NCI-H2196 (cell line): ENCODE measurements around the gene RAB3GAP1.
"Not testable (repeated sequence)": the region's sequence is repeated elsewhere in the genome, so short reads cannot be mapped to it uniquely, and the experiment has no call there.

ENCODE experiments used
- DNase-seq: peaks from one replicate; lab custom pipeline; 2025; ENCODE audit not compliant: unreplicated experiment; lab: John Stamatoyannopoulos, UW

Gene RAB3GAP1

DNA sequence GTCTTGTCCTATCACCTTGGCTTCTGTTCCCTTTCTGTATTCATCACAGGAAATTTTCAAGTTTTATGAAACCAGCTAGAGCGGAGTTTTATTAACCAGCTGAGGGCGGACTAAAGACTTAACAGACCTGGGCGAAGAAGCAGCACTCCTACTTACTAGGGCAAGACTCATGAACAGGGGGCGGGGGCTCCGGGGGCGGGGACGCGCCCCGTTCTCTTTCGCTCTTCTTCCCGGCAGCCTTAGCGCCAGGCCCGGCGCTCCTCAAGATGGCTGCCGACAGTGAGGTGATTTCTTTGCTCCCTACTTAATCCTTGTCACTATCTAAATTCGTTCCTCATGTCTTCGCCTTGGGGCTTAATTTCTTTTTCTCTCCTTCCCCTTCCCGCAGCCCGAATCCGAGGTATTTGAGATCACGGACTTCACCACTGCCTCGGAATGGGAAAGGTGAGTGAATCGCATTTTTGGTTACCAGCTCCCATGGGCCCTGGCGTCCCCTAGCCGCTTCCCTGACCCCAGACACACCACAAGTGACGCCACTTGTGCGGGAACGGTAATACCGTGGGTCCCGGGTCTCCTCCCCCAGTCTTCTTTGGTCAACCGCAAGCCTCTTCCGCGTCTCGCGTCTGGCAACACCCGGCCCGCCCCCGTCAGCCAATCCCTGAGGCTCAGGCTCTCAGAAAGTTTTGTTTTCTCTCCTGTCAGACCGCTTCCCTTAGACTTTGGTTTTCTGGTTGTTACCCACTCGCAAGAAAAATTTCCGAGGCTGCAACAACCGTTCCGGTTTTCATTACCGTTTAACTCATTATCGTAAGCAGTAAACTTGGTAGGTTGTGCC, at the start of gene RAB3GAP1:
TSS of gene RAB3GAP1 (plus strand) at position 251 of the 835 bp plus-strand sequence. CDS start at position 267, 16 bp downstream.
- peak; percentile 76 for DNase-seq

DNA sequence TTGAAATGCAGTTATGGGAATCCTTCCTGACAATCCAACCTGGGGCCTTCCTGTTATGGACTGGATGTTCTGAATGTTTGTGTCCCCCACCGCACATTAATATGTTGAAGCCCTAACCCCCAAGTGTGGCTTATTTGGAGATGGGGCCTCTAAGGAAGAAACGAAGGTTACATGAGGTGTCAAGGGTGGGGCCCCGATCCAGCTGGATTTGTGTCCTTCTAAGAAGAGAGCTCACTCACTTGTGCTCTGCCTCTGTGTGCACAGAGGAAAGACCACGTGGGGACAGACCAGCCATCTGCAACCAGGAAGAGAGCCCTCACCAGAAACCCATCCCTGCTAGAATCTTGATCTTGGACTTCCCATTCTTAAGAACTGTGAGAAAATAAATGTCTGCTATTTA, 49.3 kb upstream of the RAB3GAP1 start:
- no peak for DNase-seq

DNA sequence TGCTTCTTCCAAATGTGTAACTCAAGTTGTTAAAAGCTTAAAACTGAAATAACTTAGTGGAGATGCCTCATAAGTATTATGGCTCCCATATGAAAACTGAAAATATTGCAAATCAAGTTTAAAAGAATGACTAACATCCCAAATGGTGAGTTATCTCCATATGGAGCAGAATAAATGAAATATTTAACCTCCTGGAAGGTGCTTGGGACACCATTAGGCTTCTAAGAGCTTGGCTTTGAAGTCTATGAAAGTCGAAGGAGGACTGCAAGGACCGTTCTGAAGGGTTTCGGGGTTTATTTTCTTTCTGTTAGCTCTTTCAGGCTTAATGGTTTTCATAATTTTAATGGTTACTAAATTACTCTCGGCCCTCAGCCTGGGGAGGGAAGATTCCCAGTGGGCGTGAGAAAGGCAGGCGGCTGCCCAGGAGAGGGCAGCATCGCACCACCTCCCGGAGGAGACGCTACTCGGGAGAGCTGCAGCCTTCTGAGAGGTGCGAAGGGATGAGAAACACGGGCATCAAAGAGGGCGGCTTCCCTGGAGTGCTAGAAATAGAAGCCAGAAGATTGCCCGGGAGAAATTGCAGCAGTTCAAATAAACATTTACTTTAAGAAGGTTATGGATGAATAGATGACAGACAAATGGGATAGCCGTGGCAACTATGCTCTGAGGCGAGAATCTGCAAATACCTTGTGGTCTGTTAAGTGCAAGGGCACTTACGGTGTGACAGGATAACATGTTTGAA, 47.9 kb upstream of the RAB3GAP1 start:
- DNase-seq, result peak; percentile 84

DNA sequence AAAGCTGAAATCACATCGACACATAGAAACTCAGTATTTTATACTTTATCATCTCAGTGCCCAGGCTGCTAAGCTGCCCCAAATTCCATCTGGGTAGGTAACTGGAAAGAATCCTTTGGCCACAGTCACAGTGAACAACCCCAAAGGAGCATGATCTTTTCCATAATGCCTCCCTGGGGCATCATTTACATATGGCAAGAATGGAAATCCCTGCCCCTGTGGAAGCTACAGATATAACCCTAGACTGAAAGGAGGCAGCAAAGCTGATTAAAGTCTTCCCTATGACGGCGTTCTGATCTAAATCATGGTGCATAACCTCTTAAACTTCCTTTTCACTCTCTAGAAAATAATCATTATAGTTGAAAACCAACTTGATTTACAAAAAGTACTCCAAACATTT, 46.3 kb upstream of the RAB3GAP1 start:
- no peak for DNase-seq

DNA sequence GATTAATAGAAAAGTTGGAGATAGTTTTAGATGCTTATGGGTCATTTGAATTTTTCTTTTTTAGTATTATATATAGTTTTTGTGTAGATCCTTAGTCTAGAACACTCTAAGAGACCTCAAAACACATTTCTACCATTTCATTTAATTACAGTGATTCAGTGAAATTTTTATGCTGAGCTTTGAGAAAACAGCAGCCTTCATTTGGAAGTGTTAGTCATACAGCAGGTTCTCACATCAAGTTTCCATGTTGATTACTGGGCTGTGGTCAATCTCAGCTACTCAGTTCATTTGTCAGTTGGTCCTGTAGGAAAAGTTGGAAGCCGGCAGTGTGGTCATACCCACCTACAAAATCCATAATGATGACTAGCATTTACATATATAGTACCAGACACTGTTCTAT, 42.8 kb upstream of the RAB3GAP1 start:
- DNase-seq, result no peak

DNA sequence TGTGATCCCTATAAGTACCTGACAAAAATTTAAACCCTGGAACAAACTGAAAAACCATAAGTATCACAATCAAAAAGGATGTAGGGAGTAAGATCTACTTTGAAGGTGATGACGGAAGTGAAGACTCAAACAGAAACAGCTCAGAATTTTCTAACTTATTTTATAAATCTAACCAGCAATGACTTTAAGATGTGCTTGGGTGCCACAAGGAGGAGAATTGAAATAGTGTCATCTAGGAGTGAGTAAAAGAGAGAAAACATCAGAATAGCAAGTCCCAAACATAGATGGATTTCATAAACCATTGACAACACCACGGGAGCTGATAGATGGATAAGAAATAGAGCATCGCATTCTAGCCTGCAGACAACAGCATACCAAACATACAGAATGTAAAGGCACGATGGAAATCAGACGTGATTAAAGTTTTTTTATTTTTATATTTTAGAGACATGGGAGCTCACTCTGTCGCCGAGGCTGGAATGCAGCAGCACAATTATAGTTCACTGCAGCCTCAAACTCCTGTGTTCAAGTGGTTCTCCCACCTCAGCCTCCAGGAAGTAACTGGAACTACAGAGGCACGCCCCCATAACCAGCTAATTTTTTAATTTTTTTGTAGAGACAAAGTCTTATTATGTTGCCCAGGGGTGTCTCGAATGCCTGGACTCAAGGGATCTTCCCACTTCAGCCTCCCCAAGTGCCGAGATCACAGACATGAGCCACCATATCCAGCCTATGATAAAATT, 41.7 kb upstream of the RAB3GAP1 start:
- DNase-seq, result no peak

DNA sequence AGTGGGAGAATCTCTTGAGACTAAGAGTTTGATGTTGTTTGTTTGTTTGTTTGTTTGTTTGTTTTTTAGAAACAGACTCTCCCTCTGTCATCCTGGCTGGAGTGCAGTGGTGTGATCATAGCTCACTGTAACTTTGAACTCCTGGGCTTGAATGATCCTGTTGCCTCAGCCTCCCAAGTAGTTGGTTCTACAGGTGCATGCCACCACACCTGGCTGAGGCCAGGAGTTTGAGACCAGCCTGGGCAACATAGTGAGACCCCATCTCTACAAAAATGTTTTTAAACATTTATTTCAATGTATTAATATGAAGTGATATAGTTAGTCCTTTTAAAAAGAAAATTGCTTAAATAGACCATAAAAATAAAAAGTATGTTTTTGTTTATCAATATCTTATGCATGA, 40.5 kb upstream of the RAB3GAP1 start:
- DNase-seq, result no peak

DNA sequence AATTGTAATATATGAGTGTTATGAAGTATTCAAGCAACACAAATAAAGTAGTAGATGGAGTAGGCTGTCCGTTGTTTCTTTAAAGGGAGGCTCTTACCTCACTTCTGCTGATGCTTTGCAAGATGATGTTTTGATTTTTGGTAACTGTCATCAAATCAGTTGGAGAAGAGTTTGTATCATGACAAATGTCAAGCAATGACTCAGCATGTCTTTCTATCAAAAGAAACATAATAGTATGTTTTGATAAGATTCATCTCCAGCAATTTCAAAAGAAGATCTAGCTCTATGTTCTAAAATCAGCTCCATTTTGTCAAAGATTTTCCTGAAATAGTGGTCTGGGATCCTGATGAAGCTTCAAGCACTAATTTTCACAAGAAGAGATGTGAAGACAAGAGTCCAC, 30.5 kb upstream of the RAB3GAP1 start:
- DNase-seq, result no peak

DNA sequence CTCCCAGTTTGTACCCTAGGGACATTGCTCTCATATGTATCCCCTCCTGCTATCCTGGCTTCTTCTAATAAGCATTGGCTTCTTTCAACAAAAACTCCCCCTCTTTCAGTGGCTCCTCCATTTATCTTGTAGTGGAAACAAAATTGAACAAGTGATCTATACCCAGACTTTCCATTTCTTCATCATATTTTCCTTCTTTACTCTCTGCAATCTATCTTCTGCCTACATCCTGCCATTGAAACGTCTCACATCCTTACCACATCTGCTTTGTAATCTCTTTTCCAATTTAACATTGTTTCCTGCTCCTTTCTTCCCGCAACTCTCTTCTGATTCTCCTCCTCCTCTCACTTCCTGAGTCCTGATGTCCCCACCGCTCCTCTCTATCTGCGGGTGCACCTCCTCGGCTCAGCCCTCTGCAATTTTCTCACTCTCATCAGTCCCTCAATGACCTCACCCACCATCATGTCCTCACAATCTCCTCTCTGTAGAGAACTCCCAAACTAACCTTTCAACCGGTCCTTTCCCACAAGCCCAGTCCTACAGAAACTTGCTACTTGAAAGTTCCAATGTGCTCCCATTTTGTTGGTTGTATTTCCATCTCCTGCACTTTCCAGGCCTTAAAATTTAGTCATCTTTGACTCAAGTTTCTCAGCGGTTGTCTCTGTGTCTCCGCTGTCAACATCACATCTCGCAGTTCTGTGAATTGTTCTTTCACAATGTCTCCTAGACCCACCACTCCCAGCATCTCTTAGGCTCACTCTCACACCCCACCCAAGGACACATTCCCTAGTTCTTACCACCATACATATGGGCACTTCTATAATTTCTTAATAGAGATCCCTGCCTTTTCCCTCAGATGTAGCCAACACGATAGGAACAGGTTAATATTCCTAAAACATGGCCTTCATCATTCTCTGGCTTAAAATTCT, 28.9 kb upstream of the RAB3GAP1 start:
- DNase-seq, result no peak

DNA sequence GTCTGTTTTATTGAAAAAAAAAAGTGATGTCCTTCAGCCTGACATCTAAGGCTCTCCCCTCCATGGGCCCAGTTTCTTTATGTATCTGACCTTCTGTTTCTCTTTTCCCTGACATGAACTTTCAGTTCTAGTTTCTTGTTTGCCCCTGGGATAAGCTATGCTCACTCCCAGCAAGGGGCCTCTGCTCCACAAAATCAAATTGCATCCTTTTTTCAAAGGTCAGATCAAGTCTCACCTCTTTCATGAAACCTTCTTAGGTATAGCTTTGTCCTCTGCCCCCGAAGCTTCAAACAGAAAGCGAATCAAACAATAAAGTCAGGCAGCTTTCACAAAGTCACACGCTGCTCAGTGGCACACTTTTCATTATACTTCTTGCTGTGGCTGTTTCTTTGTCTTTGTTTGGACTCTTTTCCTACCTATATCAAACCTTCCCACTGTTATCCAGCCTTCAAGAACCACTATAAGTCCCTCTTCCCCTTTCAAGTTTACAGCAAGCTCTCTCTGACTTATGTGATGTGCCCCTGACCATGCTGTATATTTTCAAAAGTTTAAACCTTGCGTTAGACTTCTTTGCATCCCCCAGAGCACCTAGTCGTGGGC, 28.1 kb upstream of the RAB3GAP1 start:
- no peak for DNase-seq

DNA sequence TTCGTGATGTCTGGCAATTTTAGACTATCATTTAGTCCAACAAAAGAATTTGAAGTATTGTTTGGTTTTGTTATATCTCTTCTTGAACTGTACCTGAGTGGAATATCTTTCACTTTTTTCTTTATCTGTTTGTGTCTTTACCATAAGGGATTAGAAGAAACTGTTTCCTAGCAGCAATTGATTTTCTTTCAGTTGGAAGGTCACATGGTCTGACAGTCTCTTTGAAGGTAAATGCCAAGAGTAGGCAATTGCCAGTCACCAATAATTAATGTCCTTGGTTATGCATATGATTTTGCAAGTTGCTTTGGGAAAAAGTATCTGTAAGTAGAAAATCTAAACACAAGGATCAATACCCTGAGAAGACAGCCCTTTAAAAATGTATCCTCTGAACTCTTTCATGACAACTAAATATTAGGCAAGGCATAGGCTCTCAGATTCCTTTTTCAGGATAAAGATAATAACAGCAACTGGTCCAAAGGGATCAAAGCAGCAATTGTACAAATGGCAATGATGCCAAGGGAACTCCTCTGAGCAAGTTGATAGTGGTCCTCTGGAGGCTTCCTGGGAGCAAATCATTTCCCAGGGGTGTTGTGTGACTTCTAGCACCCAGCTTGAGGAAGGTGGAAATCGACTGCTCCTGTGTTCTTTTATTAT, 22.5 kb upstream of the RAB3GAP1 start:
- no peak for DNase-seq

DNA sequence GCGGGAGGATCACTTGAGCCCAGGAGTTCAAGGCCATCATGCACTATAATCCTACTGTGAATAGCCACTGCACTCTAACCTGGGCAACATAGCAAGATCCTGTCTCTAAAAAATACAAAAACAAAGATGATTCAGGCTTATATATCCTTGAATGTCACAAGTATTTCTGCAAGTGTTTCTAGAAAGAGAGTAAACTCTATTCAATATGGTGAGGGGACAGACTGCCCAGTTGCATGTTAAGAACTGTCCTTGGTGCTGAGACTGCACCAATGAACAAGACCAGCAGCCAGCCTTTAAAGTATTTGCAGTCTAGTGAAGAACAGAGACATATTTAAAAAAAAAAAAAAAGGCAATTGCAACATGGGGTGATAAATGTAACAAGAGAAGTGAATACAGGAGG, 21.3 kb upstream of the RAB3GAP1 start:
- no peak for DNase-seq

DNA sequence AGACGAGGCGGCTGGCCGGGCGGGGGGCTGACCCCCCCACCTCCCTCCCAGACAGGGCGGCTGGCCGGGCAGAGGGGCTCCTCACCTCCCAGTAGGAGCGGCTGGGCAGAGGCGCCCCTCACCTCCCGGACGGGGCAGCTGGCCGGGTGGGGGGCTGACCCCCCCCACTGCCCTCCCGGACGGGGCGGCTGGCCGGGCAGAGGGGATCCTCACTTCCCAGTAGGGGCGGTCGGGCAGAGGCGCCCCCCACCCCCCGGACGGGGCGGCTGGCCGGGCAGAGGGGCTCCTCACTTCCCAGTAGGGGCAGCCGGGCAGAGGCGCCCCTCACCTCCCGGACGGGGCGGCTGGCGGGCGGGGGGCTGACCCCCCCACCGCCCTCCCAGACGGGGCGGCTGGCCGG, 18.9 kb upstream of the RAB3GAP1 start:
- DNase-seq, result not testable (repeated sequence)

DNA sequence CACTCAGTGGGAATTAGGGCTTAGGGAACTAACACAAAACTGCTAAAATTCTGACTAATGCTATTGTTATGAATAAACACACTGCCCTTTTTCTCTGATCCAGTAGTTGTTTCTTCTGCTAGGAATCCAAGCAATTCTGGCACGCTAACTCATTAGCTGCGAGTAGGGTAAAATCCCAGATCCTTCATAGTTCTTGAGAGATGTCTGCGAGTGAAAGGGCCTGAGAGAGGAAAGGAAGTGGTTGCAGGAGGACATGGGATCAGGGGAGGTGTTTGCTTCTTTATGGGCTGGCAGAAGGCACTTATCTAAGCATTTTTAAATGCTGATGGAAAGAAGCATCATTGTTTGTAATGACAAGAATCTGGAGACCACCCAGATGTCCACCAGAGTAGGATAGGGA, 14.3 kb upstream of the RAB3GAP1 start:
- DNase-seq, result no peak

DNA sequence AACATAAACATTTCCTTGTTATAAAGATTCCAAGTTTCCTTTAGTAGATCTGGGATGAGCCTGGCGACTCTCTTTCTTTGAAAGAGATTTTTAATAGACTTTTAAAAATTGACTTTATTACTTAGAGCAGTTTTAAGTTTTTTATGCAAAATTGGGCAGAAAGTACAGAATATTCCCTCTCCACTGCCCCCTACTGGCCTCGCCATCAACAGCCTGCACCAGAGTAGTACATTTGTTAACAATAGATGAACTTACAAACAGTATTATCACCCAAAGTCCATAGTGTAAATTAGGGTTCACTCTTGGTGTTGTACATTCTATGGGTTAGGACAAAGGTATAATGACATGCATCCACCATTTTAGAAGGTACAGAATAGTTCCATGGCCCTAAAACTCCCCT, 8.7 kb upstream of the RAB3GAP1 start:
- DNase-seq, result no peak

DNA sequence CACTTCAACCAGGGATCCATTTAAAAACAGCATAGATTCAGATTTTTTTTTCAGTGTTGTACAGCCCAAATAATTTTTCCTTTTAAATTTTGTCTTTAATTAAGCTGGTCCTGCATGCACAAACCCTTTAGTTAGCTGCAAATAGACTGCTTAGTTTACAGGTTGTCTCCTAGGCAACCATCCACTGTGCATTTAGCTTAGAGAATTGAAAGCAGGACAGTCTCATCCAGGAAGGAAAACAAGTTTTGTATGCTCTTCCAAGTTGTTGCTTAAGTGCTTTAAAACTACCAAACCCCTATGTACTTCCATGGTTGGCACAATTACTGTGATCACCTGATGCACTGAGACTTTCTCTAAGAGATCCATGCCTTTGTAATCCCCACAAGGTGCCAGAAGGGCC, 4.8 kb upstream of the RAB3GAP1 start, which contains the start of gene MAP3K19:
TSS of gene MAP3K19 (minus strand) at position 148 of the 400 bp plus-strand sequence. CDS start 22,800 bp downstream, outside the sequence.
- peak; percentile 22 for DNase-seq

DNA sequence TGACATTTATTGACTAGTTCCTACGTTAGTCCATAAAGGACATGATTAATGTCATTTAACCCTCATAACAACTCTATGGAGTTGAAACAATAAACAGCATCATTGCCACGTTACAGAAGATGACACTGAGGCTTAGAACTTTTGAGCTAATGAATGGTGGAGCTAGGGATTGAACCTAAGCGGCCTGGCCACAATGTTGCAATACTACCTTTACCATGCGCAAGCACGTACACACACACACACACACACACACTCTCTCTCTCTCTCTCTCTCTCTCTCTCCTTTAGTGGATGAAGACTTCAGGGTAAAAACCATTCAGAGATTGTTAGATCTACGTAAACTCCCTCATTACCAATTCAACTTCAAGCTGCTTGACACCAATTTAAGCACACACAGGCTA, 4.0 kb upstream of the RAB3GAP1 start:
- no peak for DNase-seq

DNA sequence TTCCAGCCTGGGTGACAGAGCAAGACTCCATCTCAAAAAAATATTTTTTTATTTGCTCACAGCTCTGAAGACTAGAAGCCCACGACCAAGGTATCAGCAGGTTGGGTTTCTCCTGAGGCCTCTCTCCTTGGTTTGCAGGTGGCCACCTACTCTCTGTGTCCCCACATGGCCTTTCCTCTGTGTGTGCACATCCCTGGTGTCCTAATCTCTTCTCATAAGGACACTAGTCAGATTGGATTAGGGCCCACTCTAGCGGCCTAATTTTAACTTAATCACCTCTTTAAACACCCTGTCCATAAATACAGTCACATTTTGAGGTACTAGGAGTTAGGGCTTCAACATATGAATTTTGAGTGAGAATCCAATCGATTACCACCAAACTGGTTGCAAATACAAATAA, 2.0 kb upstream of the RAB3GAP1 start:
- DNase-seq, result no peak

DNA sequence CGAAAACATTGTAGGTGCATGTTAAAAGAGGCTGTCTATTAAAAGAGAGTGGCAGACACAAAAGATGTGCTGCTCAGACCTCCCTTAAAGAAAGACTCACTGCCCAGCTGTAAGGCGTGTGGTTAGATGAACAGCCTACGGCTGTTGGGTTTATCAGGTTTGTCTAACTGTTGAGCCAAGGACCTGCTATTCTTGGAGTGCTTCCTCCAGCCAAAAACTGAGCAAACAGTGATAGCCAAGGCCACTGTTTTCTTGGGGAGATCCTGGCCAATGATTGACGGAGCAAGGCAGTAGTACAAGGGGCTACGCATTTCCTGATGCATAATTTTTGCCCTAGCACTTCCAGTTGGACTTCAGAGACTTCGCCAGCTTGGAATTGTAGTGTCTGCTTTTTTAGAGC, 1.4 kb upstream of the RAB3GAP1 start:
- DNase-seq, result no peak
